OCI-LY7 (cell line): ENCODE data around the gene ZNF3. TPM values are rescaled to one million over a fixed set of nuclear protein-coding genes. Genes with fewer than 3 reads are reported as not detected.

ENCODE experiments used
- BruUV-seq: library from RNA; stranded (reverse); fragments of 400-500 nt; replicated peaks from 2 replicates; lab custom pipeline; 2021; lab: Mats Ljungman, UMichigan
- CTCF ChIA-PET: fragments of 300-600 bp; sonication (Branson Sonifier 250); formaldehyde crosslinking; loops from one replicate; lab custom pipeline; 2022; ENCODE audit warnings: antibody characterized with exemption; ENCODE audit not compliant: unreplicated experiment; lab: Charles Lee
- POLR2A ChIA-PET: fragments of 300-600 bp; sonication (Branson Sonifier 250); formaldehyde crosslinking; loops from one replicate; lab custom pipeline; 2022; ENCODE audit warnings: antibody characterized with exemption; lab: Charles Lee
- DNase-seq: peaks from one replicate; pipeline ENCODE4 v3.0.0-alpha.2; 2015; ENCODE audit warnings: low spot score
- H2AFZ ChIP-seq: fragments of 200-600 bp; sonication (generic), shearing (Covaris generic); 2 replicates; pipeline ENCODE4 v1.6.1; 2014; ENCODE audit warnings: mild to moderate bottlenecking, antibody characterized with exemption, low read length, moderate library complexity
- H3K27ac ChIP-seq: fragments of 200-600 bp; sonication (generic); 2 replicates; pipeline ENCODE4 v1.5.1; 2014; ENCODE audit warnings: mixed run types, low read depth, mild to moderate bottlenecking, moderate library complexity, low read length, inconsistent platforms; ENCODE audit not compliant: poor library complexity, severe bottlenecking
- H3K36me3 ChIP-seq: fragments of 200-600 bp; sonication (generic); 2 replicates; pipeline ENCODE4 v1.6.1; 2014; ENCODE audit warnings: mild to moderate bottlenecking, antibody characterized with exemption, low read length, moderate library complexity, mixed read lengths; ENCODE audit not compliant: insufficient read depth
- H3K4me1 ChIP-seq: fragments of 200-600 bp; sonication (generic); 2 replicates; pipeline ENCODE4 v1.5.1; 2014; ENCODE audit warnings: mild to moderate bottlenecking, low read length; ENCODE audit not compliant: insufficient read depth, poor library complexity, severe bottlenecking
- H3K4me2 ChIP-seq: fragments of 200-600 bp; sonication (generic); 2 replicates; pipeline ENCODE4 v1.6.1; 2014; ENCODE audit warnings: mild to moderate bottlenecking, low read length
- H3K4me3 ChIP-seq: fragments of 200-600 bp; sonication (generic); 2 replicates; pipeline ENCODE4 v1.5.1; 2014; ENCODE audit warnings: mild to moderate bottlenecking, low read depth, low read length; ENCODE audit not compliant: poor library complexity, severe bottlenecking
- H3K79me2 ChIP-seq: fragments of 200-600 bp; sonication (generic); 2 replicates; pipeline ENCODE4 v1.6.1; 2016; ENCODE audit warnings: low read depth, mild to moderate bottlenecking, low read length, moderate library complexity, mixed read lengths; ENCODE audit not compliant: insufficient read depth
- H3K9me2 ChIP-seq: fragments of 200-600 bp; sonication (generic); 2 replicates; pipeline ENCODE4 v1.6.1; 2016; ENCODE audit warnings: mild to moderate bottlenecking, low read length, mixed read lengths; ENCODE audit not compliant: insufficient read depth
- H3K9me3 ChIP-seq: fragments of 200-600 bp; sonication (generic); 2 replicates; pipeline ENCODE4 v1.6.1; 2014; ENCODE audit warnings: mild to moderate bottlenecking, mixed run types, low read length, mixed read lengths
- H4K20me1 ChIP-seq: fragments of 200-600 bp; sonication (generic); 2 replicates; pipeline ENCODE4 v1.6.1; 2014; ENCODE audit warnings: mild to moderate bottlenecking, antibody characterized with exemption, low read length, moderate library complexity, mixed read lengths; ENCODE audit not compliant: insufficient read depth
- CTCF ChIP-seq: fragments of 200-600 bp; sonication (generic); conservative IDR thresholded peaks from 2 replicates; pipeline ENCODE4 v1.5.1; 2014; ENCODE audit warnings: mild to moderate bottlenecking, antibody characterized with exemption, low read length, moderate library complexity, mixed read lengths
- EZH2phosphoT487 ChIP-seq: fragments of 200-600 bp; sonication (generic); IDR thresholded peaks from 2 replicates; pipeline ENCODE4 v1.6.1; 2018; ENCODE audit warnings: low read depth, borderline replicate concordance, mild to moderate bottlenecking, mixed run types, antibody characterized with exemption, low read length, moderate library complexity, mixed read lengths
- intact Hi-C: fragments of 100-400 bp; cut with micrococcal nuclease; formaldehyde crosslinking; loops from one replicate; pipeline ENCODE4 v1.10.0; 2022; ENCODE audit not compliant: unreplicated experiment
- total RNA-seq, 2 experiments: library from RNA; depleted of rRNA in 1 of 2; stranded (reverse); fragments of >200 nt in 1 of 2; shearing (Covaris generic) in 1 of 2; gene quantifications; 2 replicates each; pipeline ENCODE4 v1.2.3, GENCODE V29; 2014 to 2022

ZNF3 gene
- total RNA-seq, 2 experiments from 2014 or later, result 19.8 to 23.7 TPM

- POLR2A ChIA-PET, result no interaction called here
- Histone ChIP-seq H4K20me1 (no peaks in the 10 kb centered on the region), H3K4me2 (no peak overlapping the region), H3K4me1 (peaks cover 19% of the 10 kb centered on the region), H3K9me2 (no peaks in the 10 kb centered on the region), H3K9me3 (no peaks in the 10 kb centered on the region), H2AFZ (no peak overlapping the region), H3K79me2 (no peaks in the 10 kb centered on the region), H3K4me3 (no peak overlapping the region), H3K27ac (no peak overlapping the region), H3K36me3 (peaks cover 39% of the 10 kb centered on the region)
- CTCF ChIA-PET, result no interaction called here
- no peak for TF ChIP-seq CTCF
- TF ChIP-seq EZH2phosphoT487, result no peak
- intact Hi-C loops, result no loop called here
- no peak for DNase-seq
- no TSS peak for BruUV-seq
Measured at GRCh38 chr7:100038326-100038725, 43.2 kb downstream of the ZNF3 start.

- Histone ChIP-seq H3K4me2 (no peak overlapping the region), H3K27ac (no peak overlapping the region), H3K79me2 (no peaks in the 10 kb centered on the region), H2AFZ (no peak overlapping the region), H3K9me2 (no peaks in the 10 kb centered on the region), H3K4me1 (peaks cover 10% of the 10 kb centered on the region), H3K4me3 (no peak overlapping the region), H3K9me3 (no peaks in the 10 kb centered on the region), H3K36me3 (peaks cover 57% of the 10 kb centered on the region), H4K20me1 (no peaks in the 10 kb centered on the region)
- ChIA-PET CTCF (no interaction called here), POLR2A (interaction anchor here (0.5 to 0.6 kb wide), 2 partner anchors 9 to 15 kb away, joined by 4 read pairs; no protein-coding TSS in a partner anchor)
- no peak for DNase-seq
- TF ChIP-seq CTCF (no peak), EZH2phosphoT487 (no peak)
- intact Hi-C loops, result no loop called here
- no TSS peak for BruUV-seq
Measured at GRCh38 chr7:100035876-100036275, 45.6 kb downstream of the ZNF3 start.

- Histone ChIP-seq H3K4me2 (no peak overlapping the region), H3K9me3 (no peaks in the 10 kb centered on the region), H4K20me1 (no peaks in the 10 kb centered on the region), H3K4me3 (no peak overlapping the region), H3K9me2 (no peaks in the 10 kb centered on the region), H3K4me1 (peaks cover 1% of the 10 kb centered on the region), H2AFZ (no peak overlapping the region), H3K79me2 (no peaks in the 10 kb centered on the region), H3K27ac (no peak overlapping the region), H3K36me3 (peaks cover 66% of the 10 kb centered on the region)
- intact Hi-C loops, result no loop called here
- POLR2A ChIA-PET, result no interaction called here
- DNase-seq, result no peak
- BruUV-seq, result no TSS peak
- TF ChIP-seq EZH2phosphoT487 (no peak), CTCF (no peak)
- CTCF ChIA-PET, result no interaction called here
Measured at GRCh38 chr7:100034871-100035510, 46.5 kb downstream of the ZNF3 start.
